GM23338 (cell line): ENCODE results near the gene ZCCHC14. TPM values are rescaled to one million over a fixed set of nuclear protein-coding genes. Genes with fewer than 3 reads are reported as not detected.
A peak's percentile ranks its signal among the peaks of the same experiment; 100 is the strongest.

Source experiments
- ATAC-seq: fragments of 200-7000 bp; cut with Tn5 transposase; 3 replicates; pipeline ENCODE4 v1.9.1; 2020
- DNase-seq: peaks from one replicate; pipeline ENCODE4 v3.0.0-alpha.2; 2015; ENCODE audit warnings: low spot score
- H2AFZ ChIP-seq: fragments of 200-600 bp; sonication (generic); 2 replicates; pipeline ENCODE4 v1.8.0; 2016; ENCODE audit warnings: antibody characterized with exemption, mild to moderate bottlenecking, moderate library complexity
- H3F3A ChIP-seq: fragments of 200-600 bp; sonication (generic); replicated peaks from 2 replicates; pipeline ENCODE4 v1.8.0; 2017; ENCODE audit warnings: antibody characterized with exemption, mixed run types, low read depth
- H3K27ac ChIP-seq: fragments of 200-600 bp; sonication (generic); 2 replicates; pipeline ENCODE4 v1.6.1; 2016; ENCODE audit warnings: low read depth
- H3K27me3 ChIP-seq: fragments of 200-600 bp; sonication (generic); 2 replicates; pipeline ENCODE4 v1.8.0; 2016; ENCODE audit warnings: mild to moderate bottlenecking, mixed run types, moderate library complexity; ENCODE audit not compliant: insufficient read depth
- H3K36me3 ChIP-seq: fragments of 200-600 bp; sonication (generic); 2 replicates; pipeline ENCODE4 v1.8.0; 2016; ENCODE audit warnings: mild to moderate bottlenecking; ENCODE audit not compliant: insufficient read depth
- H3K4me1 ChIP-seq: fragments of 200-600 bp; sonication (generic); 2 replicates; pipeline ENCODE4 v1.8.0; 2016; ENCODE audit warnings: mild to moderate bottlenecking, moderate library complexity; ENCODE audit not compliant: insufficient read depth
- H3K4me2 ChIP-seq: fragments of 200-600 bp; sonication (generic); 2 replicates; pipeline ENCODE4 v1.7.1; 2017; ENCODE audit warnings: mixed run types
- H3K4me3 ChIP-seq: fragments of 200-600 bp; sonication (generic); 2 replicates; pipeline ENCODE4 v1.6.1; 2016; ENCODE audit warnings: mixed run types
- H3K79me2 ChIP-seq: fragments of 200-600 bp; sonication (generic); replicated peaks from 2 replicates; pipeline ENCODE4 v1.8.0; 2017; ENCODE audit warnings: mild to moderate bottlenecking; ENCODE audit not compliant: insufficient read depth
- H3K9me2 ChIP-seq: fragments of 200-600 bp; sonication (generic); 2 replicates; pipeline ENCODE4 v1.8.0; 2017; ENCODE audit not compliant: insufficient read depth
- H4K20me1 ChIP-seq: fragments of 200-600 bp; sonication (generic); replicated peaks from 2 replicates; pipeline ENCODE4 v1.8.0; 2017; ENCODE audit warnings: mild to moderate bottlenecking; ENCODE audit not compliant: insufficient read depth
- H3K27ac Mint-ChIP-seq: 2 replicates; pipeline ENCODE4 v1.8.0; 2020; ENCODE audit warnings: inconsistent platforms, mild to moderate bottlenecking, moderate library complexity, mixed read lengths
- H3K27me3 Mint-ChIP-seq: 3 replicates; pipeline ENCODE4 v1.8.0; 2022; ENCODE audit warnings: low read depth, mild to moderate bottlenecking, moderate library complexity, mixed read lengths, inconsistent platforms; ENCODE audit not compliant: insufficient read depth, poor library complexity
- H3K36me3 Mint-ChIP-seq: 3 replicates; pipeline ENCODE4 v1.8.0; 2021; ENCODE audit warnings: low read depth, mild to moderate bottlenecking, inconsistent platforms, moderate library complexity, mixed read lengths
- H3K4me1 Mint-ChIP-seq: 3 replicates; pipeline ENCODE4 v1.8.0; 2020; ENCODE audit warnings: mild to moderate bottlenecking, inconsistent platforms, mixed read lengths
- H3K4me3 Mint-ChIP-seq: 3 replicates; pipeline ENCODE4 v1.8.0; 2021; ENCODE audit warnings: moderate library complexity, mild to moderate bottlenecking, inconsistent platforms, mixed read lengths
- H3K9me3 Mint-ChIP-seq: 3 replicates; pipeline ENCODE4 v1.8.0; 2020; ENCODE audit warnings: moderate library complexity, mild to moderate bottlenecking, inconsistent platforms, mixed read lengths
- CTCF ChIP-seq, 2 experiments: fragments of 200-600 bp in 1 of 2; sonication (generic) in 1 of 2; conservative IDR thresholded peaks; 2 replicates each; pipeline versions ENCODE4 v1.5.1 to v1.6.1; 2016 to 2017; ENCODE audit warnings: antibody characterized with exemption in 2 of 2, low read depth in 2 of 2, mild to moderate bottlenecking in 2 of 2, moderate library complexity in 1 of 2
- ETS1 ChIP-seq: IDR thresholded peaks from 2 replicates; pipeline ENCODE4 v1.6.1; 2016; ENCODE audit warnings: antibody characterized with exemption
- EZH2 ChIP-seq: fragments of 200-600 bp; sonication (generic); IDR thresholded peaks from one replicate; pipeline ENCODE4 v1.8.0; 2017; ENCODE audit warnings: antibody characterized with exemption, mild to moderate bottlenecking, low read depth; ENCODE audit not compliant: unreplicated experiment
- EZH2phosphoT487 ChIP-seq: fragments of 200-600 bp; sonication (generic); IDR thresholded peaks from one replicate; pipeline ENCODE4 v1.8.1; 2018; ENCODE audit warnings: antibody characterized with exemption; ENCODE audit not compliant: unreplicated experiment
- JUNB ChIP-seq: IDR thresholded peaks from one replicate; pipeline ENCODE4 v1.6.1; 2016; ENCODE audit warnings: antibody characterized with exemption; ENCODE audit not compliant: unreplicated experiment
- NANOG ChIP-seq: IDR thresholded peaks from 2 replicates; pipeline ENCODE4 v1.6.1; 2016; ENCODE audit warnings: antibody characterized with exemption, borderline replicate concordance
- STAT1 ChIP-seq: IDR thresholded peaks from one replicate; pipeline ENCODE4 v1.6.1; 2016; ENCODE audit warnings: antibody characterized with exemption; ENCODE audit not compliant: unreplicated experiment
- ZNF114 ChIP-seq: fragments of 250-450 bp; sonication (Bioruptor Pico); IDR thresholded peaks from 2 replicates; pipeline ENCODE4 v1.5.0; 2020; ENCODE audit warnings: mild to moderate bottlenecking, moderate library complexity
- ZNF331 ChIP-seq: fragments of 250-450 bp; sonication (Bioruptor Pico); IDR thresholded peaks from 2 replicates; pipeline ENCODE4 v1.5.0; 2020; ENCODE audit warnings: low read depth, mild to moderate bottlenecking, moderate library complexity
- ZNF462 ChIP-seq: fragments of 250-450 bp; sonication (Bioruptor Pico); IDR thresholded peaks from 2 replicates; pipeline ENCODE4 v1.5.0; 2020; ENCODE audit warnings: mild to moderate bottlenecking, moderate library complexity
- polyA plus RNA-seq: library from polyadenylated mRNA; unstranded; fragments of >200 nt; fragmentation: Nextera tagmentation; extraction: Ambion mirVana; gene quantifications from 2 replicates; pipeline ENCODE4 v1.2.1, GENCODE V29; 2016
- total RNA-seq: library from RNA; depleted of rRNA; stranded (reverse); fragments of >200 nt; shearing (Covaris generic); gene quantifications from 2 replicates; pipeline ENCODE4 v1.2.3, GENCODE V29; 2014

Gene ZCCHC14
- total and polyA plus RNA-seq, 2 experiments from 2014 or later = 6.8 to 22.4 TPM

GRCh38 chr16:87391324-87391949, 101.4 kb downstream of the ZCCHC14 start:
- Mint-ChIP-seq H3K4me3 (peak overlapping the region; percentile 84), H3K27me3 (peaks cover 17% of the 10 kb centered on the region), H3K9me3 (no peaks in the 10 kb centered on the region; the same call in 2 of the 3 replicates), H3K27ac (peak overlapping the region; percentile 57; the same call in 1 of the 2 replicates), H3K4me1 (peaks cover 38% of the 10 kb centered on the region), H3K36me3 (peaks cover 3% of the 10 kb centered on the region; the same call in 2 of the 3 replicates)
- Histone ChIP-seq H3K4me1 (peaks cover 26% of the 10 kb centered on the region), H2AFZ (peak overlapping the region; percentile 56), H3K9me2 (no peaks in the 10 kb centered on the region), H3F3A (0 out of 2 replicates have a peak, but pooled peaks cover 10% of the 10 kb centered on the region), H3K79me2 (peaks cover 35% of the 10 kb centered on the region), H4K20me1 (peaks cover 24% of the 10 kb centered on the region), H3K27ac (peak overlapping the region; percentile 67; the same call in 1 of the 2 replicates), H3K36me3 (no peaks in the 10 kb centered on the region), H3K4me2 (peak overlapping the region; percentile 86), H3K27me3 (no peaks in the 10 kb centered on the region), H3K4me3 (peak overlapping the region; percentile 79)
- peak; percentile 34 for ATAC-seq
- DNase-seq = peak; percentile 79
- TF ChIP-seq ETS1 = no peak
- no peak for TF ChIP-seq ZNF462
- TF ChIP-seq ZNF114 (CRISPR knock-in tag) = no peak
- no peak for TF ChIP-seq JUNB
- TF ChIP-seq NANOG = no peak
- TF ChIP-seq EZH2phosphoT487 = no peak
- no peak for TF ChIP-seq STAT1
- no peak for TF ChIP-seq ZNF331 (CRISPR knock-in tag)
- TF ChIP-seq CTCF (conservative IDR thresholded peaks at IDR 0.05; ENCODE audit: low read depth in 2 of 2) = no peak
- no peak for TF ChIP-seq EZH2
